GM21723 (cell line): Measurements from ENCODE around the gene RB1.
A peak's percentile ranks its signal among the peaks of the same experiment; 100 is the strongest.

Experiments
- ATAC-seq: cut with Tn5 transposase; IDR thresholded peaks from one replicate; pipeline ENCODE4 v1.9.1; 2021; ENCODE audit warnings: mild to moderate bottlenecking, moderate library complexity; ENCODE audit not compliant: unreplicated experiment

RB1 gene

GRCh38 chr13:48492470-48493065 is 189.0 kb downstream of the RB1 start:
- ATAC-seq, result peak; percentile 82

DNA sequence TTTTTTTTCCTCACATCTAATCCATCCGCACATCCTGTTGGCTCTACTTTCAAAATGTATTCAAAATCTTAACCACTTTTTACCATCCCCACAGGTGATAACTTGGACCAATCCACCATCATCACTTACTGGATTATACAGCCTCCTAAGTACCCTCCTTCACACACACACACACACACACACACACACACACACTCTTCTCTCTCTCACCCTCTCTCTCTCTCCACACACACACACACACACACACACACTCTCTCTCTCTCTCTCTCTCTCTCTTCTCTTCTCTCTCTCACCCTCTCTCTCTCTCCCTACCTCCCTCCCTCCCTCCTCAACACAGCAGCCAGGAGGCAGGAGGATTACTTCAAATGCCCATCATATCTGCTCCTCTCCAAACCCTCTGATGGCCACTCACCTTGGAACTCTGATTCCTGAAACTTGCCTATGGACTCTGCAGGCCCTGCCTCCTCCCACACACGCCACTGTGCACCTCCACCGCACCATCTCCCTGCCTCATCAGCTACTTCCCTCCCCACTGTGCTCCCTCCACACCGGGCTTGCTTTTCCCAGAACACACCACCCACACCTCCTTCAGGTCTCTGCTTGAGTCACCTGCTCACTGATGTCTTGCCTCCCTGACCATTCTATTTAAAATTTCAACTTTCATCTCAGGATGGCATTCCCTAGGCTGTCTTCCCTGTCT is 189.7 kb downstream of the RB1 start:
- peak; percentile 1 for ATAC-seq

GRCh38 chr13:48493851-48494250 is 190.3 kb downstream of the RB1 start:
- no peak for ATAC-seq

DNA sequence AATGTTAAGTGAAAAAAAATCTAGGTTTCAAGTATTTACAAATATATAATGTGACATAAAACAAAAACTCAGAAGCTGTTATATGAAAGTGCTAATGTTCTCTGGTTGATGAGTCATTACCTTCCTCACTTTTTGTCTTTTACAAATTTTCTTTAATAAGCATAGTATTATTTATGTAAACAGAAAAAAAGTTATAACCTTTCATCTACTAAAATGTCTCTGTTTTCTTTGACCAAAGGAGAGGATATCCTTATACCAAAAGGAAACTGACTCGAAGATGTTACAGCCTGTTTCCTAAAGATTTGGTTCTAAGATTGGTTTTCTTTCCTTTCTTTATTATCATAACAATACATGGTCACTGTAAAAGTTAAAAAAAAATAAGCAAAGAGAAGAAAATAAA is 191.3 kb downstream of the RB1 start:
- ATAC-seq, result no peak

DNA sequence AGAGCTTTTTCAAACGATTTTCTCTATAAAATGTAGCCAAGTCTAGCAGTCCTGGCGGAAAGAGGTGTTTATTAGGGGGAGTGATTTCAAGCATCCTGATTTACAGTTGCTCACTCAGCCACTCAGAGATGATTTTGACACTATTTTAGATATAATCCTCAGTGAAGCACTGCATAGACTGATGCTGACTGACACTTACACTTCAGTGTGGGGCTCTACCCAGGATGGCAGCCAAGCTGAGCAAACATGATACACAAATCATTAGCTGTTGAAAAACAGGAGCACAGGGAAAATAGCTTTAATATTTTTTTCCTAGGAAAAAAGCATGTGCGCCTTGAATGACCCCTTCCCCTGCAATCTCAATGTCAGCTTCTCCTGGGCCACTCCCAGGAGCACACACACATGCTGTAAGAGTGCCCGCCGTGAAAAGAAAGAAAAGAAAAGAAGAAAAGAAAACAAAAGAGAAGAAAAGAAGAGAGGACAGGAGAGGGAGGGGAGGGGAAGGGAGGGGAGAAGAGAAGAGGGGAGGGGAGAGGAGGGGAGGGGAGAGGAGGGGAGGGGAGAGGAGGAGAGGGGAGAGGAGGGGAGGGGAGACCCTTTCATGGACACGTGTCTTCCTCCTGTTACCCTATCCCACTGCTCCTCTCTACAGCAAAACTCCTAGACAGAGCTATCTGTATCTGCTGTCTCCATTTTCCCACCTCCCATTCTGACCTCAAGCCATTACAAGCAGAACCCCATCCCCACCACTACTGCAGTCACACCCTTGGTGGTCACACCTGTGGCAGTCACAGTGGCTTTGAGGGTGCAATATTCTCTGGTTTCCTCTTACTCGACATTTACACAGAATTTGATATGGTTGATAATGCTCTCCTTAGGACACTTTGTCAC is 193.0 kb downstream of the RB1 start:
- no peak for ATAC-seq

DNA sequence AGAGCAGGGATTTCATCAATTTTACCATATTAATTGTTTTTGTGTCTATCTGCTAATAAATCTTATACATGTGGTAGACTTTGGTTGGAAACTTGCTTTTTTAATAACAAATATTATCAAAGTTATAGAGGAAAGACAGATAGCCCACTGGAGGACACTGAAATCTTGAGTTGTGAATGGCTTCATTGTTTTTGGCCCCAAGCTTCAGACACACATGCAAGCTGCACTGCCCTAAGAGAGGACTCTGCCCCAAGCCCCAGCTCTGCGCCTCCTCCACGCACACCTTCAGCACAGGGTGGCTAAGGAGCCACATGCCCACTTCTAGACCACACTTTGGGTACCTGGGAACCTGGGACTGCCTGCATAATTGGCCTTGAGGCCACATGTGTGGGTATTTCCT is 194.1 kb downstream of the RB1 start:
- no peak for ATAC-seq

DNA sequence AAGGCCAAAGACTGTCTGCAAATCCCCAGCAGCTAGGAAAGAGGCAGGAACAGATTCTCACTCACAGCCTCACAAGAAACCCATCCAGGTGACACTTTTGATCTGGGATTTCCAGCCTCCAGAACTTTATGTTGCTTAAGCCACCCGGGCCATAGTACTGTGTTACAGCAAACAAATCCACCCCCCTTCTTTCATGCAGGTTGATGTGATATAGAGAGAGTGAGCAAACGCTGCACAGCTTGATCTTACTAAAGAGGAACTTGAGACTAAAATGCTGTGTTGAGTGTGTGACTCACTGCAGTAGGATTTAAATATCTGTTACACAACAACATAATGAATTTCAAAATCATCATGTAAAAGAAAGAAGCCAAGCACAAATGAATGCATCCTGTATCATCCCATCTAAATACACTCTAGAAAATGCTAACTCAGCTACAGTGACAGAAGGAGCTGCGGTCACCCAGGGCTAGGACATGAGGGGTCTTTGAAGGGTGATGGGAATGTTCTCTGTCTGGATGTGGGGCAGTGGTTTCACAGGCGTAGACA is 197.2 kb downstream of the RB1 start:
- ATAC-seq, result peak; percentile 39

- ATAC-seq, result peak; percentile 37
Observed at GRCh38 chr13:48501705-48502104, 198.2 kb downstream of the RB1 start.

DNA sequence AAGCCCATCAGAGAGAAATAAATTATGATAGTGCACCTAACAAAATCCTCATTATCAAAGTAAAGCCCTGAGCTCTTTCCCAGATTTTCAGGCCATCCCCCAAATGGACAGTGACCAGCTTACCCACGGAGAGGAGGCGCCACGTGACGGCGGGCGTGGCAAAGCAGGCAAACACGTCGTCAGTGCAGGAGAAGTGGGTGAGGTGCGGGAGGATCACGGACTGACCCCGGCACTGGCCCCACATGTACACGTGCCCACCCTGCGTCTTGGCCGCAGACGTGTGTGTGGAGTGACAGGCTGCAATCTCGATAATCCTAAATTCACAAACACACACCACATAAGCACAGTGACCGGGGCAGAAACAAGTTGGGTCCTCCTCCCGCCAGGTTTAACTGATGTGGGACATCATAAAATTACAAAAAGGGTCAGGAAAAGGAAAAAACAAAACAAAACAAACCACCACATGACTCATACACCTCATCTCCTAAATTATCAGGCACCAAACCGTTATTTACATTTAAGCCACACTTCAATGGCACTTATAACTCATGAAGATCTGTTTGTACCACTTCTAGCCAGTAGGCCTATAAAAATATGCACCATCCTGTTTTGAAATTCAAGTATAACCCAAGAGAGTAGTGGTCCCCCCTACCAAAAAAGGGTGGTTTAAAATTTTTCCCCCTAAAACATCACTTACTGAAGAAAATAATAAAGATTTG is 199.2 kb downstream of the RB1 start:
- ATAC-seq, result no peak

DNA sequence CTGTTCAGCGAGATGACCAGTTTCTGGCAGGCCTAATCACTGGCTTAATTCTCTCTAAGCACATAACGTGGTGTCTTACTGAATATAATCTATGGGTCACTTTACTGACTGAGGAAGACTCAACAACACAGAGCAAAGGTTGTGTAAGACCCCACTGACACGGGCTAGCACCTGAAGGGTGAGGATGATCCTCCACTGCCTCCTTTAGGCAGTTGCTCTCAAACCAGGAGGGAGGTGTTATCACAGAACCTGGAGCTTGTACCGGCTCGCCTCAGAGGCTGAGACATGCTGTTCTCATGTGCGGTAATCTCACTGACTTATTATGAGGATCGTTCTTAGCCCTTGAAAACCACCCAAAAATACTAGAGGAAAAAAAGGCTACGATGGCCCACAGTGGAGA is 201.1 kb downstream of the RB1 start:
- no peak for ATAC-seq

GRCh38 chr13:48505012-48505411 is 201.5 kb downstream of the RB1 start:
- ATAC-seq, result no peak

DNA sequence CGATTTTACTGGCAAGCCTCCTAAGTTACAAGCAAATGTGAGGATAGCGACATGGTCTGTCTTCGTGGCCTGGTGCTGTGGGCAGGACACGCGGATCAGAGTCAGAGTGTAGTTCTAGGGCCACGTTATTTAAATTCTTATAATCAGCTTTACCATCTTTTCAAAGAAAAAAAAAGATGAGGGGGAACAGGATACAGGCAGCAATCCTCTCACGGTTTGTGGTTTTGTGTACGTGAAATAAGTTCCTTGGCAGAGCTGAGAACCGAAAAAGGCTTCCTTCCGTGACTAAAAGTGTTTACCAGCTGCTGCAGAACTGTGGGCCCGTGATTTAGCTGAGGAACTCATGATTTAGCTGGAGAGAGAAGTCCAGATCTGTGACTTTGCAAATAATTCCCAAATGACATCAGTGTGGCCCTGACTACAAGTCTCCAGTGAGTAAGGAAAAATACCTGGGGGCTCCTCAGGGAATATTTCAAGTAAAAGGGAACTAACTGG is 202.1 kb downstream of the RB1 start:
- peak; percentile 89 for ATAC-seq

DNA sequence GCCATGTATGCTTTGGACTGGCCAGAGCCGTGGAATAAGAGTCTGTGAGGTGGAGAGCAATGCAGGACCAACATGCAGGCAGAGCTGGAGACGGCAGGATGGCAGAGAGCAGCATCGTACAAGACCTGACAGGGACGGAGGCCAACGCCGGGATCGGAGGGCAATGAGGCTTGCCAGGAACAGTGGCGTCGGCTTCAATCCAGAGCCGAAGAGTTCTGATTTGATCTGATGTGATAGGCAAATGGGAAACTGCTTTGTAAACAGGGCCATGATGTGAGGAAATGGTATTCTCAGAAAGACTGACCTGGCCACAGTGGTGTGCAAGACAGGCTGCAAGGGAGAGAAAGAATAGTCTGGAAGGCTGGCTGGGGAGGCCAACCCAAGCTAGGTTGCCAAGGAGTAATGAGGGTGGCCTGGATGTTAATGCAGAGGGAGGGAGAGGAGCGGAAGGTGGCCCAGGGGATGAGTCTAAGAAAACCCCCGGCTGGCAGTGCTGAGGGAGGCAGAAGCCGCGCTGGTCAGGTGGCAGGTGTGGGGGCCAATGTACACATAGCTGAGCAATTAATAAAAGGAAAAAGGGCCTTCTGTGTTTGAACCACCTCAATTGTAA is 202.6 kb downstream of the RB1 start:
- ATAC-seq, result peak; percentile 15

GRCh38 chr13:48507021-48507420 is 203.5 kb downstream of the RB1 start:
- no peak for ATAC-seq

DNA sequence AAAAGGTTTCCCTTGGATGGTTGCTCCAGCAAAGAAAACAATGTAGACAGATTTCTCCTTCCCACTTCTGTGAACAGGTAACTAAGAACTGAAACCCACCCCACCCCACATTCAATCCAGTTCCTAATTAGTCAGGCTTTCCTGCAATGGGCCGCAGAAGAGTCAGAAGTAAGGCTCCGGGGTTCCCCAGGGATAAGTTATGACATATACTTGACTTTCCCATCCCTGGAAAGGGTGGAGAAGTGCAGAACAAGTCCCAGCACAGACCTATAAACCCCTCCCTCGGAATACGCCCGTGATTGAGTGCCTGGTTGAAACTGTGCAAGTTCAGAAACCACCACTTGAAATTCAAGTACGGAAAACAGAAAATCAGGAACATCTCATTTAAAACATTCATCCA is 204.5 kb downstream of the RB1 start:
- ATAC-seq, result no peak

DNA sequence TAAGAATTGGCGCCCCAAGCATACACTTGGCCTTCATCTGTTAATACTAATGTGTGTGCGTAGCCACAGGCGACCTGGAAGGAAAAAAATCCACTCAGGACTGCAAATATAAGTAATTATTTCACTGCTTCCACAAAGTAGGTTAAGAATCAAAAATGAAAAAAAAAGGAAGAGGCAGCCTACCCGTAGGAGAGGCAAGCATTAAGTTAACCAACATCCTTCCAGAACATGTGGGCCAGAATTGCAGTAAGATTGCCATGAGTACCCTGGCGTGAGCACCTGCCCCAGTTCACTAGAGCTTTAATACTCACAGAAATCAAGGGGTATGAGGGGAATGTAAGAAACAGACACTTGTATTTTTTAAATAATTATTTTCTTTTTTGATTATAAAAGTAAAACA is 207.1 kb downstream of the RB1 start:
- no peak for ATAC-seq

- no peak for ATAC-seq
Observed at GRCh38 chr13:48511621-48512230, 208.2 kb downstream of the RB1 start.

DNA sequence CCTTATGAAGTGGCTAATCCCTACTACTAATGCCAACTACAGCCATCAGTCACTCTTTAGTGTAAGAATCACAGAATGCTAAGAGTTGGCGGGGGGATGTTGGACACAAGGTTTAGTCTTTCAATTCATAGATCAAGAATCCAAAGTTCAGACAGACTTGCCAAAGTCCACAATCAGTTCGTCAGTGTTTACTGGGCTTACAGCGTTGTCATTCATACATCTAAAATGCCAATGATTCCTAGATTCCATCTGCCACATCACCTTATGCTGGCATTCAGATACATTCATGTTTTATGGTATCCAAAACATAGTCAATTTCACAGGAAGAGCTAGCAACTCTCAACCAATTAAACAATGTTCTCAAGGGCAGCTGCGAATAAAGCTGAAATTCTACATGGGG is 211.2 kb downstream of the RB1 start:
- ATAC-seq, result no peak

DNA sequence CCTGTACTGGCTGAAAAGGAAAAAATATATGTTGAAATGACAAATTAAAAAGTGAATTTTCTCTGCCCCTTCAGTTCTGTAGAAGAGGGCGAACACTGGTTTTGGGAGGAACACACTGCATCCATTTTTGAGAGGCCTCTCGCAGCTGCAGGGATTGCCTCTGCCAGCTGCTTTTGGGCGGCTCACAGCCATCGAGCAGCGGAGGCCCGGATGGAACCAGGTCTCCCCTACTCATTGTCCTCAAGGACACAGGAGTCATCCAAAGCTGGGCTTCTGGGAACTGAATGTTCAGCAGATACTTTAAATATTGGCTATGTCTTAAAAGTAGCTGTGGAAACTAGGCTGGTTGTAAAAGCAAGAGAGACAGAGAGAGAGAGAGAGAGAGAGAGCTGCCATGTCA is 212.2 kb downstream of the RB1 start:
- ATAC-seq, result no peak

GRCh38 chr13:48518083-48518482 is 214.5 kb downstream of the RB1 start:
- ATAC-seq, result no peak
